Measurements from ENCODE around the gene CHST7.

The CHST7 gene

DNA sequence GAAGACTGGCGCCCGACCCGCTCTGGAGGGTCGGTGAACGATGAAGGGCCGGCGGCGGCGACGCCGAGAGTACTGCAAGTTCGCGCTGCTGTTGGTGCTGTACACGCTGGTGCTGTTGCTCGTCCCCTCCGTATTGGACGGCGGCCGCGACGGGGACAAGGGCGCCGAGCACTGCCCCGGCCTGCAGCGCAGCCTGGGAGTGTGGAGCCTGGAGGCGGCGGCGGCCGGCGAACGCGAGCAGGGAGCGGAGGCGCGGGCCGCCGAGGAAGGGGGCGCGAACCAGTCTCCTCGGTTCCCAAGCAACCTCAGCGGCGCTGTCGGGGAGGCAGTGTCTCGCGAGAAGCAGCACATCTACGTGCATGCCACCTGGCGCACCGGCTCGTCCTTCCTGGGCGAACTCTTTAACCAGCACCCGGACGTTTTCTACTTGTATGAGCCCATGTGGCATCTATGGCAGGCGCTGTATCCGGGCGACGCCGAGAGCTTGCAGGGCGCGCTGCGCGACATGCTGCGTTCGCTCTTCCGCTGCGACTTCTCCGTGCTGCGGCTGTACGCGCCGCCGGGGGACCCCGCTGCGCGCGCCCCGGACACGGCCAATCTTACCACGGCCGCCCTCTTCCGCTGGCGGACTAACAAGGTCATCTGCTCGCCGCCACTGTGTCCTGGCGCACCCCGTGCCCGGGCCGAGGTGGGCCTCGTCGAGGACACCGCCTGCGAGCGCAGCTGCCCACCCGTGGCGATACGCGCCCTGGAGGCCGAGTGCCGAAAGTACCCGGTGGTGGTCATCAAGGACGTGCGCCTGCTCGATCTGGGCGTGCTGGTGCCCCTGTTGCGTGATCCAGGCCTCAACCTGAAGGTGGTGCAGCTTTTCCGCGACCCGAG lies 568 bp downstream of the CHST7 start:
- DNase-seq: peak; percentile 68

DNA sequence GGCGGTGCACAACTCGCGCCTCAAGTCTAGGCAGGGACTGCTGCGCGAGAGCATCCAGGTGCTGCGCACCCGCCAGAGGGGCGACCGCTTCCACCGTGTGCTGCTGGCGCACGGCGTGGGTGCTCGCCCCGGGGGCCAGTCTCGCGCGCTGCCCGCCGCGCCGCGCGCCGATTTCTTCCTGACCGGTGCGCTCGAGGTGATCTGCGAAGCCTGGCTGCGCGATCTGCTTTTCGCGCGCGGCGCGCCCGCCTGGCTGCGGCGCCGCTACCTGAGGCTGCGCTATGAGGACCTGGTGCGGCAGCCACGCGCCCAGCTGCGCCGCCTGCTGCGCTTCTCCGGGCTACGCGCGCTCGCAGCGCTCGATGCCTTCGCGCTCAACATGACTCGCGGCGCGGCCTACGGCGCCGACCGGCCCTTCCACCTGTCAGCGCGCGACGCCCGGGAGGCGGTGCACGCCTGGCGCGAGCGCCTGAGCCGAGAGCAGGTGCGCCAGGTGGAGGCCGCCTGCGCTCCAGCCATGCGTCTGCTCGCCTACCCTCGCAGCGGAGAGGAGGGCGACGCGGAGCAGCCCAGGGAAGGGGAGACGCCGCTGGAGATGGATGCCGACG lies 1.3 kb downstream of the CHST7 start:
- DNase-seq: peak; percentile 32

DNA sequence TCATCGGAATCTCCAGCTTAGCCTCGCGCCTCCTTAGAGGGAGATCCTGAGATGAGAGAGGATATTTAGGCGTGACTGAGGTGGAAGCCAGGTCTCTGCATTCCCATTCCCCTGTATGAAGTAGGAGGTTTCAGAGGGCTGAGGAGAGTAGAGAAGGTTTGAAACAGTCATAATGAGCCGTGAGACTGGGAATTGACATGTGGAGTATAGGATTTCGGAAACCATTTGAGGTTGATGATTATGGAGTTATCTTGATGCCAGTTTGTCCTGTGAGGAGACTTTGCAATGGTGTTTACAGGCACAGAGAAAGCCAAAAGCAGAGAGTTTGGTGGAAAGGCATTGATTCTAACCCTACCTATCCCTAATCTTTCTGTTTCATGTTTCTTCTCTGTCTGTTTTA lies 2.0 kb downstream of the CHST7 start:
- no peak for DNase-seq

DNA sequence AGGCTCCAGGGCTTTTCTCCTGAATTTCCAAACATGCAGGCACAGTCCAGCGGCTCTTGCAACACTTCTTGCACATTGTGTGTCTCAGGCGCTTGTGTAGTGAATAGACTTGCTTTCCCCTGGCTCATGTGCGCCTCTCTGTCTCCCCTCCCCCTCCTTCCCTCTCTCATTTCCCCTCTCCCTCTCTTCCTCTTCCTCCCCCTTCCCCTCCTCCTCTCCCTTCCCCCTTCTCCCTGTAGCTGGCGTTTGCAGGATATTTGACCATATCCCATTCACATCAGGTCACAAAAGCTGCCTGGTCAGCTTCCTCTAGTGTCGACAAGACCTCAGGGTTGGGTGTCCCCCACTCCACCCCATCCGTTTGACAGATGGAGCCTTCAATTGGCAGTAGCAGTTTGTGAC lies 2.4 kb downstream of the CHST7 start:
- no peak for DNase-seq

DNA sequence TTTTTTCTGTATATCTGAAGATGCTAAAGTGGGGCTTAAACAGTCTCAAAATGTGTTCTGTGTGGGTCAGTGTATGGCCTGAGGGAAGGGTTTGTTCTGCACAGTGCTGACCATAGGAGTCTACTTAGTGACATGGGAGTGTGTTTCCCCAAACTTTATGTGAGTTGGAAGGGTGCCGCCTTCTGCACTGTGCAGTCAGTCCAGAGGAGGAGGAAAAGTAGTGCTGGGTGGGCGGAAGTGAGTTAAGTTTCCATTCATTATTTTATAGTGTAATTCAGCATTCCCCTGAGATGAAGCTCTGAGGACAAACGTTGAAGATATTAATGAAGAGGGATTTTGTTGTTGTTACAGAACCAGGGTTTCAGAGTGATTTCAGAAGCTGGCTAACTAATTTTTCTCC lies 2.9 kb downstream of the CHST7 start:
- DNase-seq: no peak

DNA sequence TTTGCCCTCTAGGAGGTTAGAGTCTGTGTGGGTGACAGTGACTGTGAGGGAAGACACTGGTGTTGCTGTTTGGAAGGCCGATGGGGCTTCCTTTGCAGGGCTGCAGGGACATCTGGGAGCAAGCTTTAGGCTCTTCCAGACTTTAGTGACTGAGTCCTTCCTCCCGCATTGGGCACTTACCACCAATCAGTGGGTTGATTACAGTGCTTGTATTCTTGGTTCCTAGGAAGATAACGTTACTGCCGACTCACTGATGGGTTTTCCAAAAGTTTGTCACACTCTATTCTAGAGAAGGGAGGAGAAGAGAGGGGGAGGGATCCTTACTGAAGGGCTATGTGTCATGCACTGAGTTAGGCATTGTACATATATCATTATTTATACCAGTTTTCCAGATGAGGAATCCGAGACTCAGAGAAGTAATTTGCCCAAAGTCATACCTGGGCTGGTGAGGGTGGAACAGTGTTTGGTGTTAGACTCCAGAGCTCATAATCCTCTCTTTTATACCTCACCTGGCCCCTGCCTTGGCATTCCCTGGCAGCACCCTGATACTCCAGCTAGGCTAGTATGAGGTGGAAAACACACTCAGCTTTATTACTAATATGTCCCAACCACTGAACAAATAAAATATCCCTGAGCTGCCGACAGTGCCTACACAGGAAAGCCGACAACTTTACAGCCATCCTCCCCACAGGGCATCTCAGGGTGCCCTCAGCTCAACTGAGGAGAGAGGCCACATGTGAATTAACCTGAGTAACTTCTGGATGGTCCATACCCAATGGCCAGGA lies 3.8 kb downstream of the CHST7 start:
- DNase-seq: no peak

DNA sequence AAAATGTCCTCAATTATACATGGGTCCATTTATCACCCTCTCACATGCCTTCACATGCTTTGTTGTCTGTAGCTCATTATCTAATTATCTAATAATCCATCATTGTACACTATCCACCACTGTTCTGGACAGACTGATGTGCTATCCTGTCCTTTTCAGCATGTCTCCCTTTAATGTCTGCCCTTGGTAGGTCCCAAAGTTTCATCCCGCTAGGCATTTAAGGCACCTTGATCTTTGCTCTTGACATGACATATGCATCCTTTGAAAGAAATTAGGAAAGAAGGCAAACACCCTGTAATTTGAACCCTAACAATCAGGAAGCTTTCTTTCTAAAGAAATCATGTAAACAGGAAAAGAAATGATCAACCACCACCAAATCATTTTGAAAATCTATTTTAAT lies 5.7 kb downstream of the CHST7 start:
- DNase-seq: no peak

DNA sequence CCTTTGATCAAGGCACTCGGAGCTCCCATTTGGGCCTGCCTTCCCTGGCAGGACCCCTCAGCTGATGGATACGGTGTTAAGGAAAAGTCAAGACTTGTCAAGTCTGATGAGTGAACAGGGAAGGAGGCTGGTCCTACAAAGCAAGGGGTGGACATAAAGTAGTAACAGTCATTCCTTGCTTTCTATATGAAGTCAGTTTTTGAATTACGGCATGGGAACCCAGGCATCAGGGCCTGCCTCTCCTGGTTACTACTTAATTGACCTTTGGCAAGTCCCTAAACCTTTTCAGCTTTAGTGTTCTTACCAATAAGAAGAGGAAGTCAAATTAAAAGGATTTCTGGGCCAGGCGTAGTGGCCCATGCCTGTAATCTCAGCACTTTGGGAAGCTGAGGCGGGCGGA lies 7.0 kb downstream of the CHST7 start:
- DNase-seq: no peak

DNA sequence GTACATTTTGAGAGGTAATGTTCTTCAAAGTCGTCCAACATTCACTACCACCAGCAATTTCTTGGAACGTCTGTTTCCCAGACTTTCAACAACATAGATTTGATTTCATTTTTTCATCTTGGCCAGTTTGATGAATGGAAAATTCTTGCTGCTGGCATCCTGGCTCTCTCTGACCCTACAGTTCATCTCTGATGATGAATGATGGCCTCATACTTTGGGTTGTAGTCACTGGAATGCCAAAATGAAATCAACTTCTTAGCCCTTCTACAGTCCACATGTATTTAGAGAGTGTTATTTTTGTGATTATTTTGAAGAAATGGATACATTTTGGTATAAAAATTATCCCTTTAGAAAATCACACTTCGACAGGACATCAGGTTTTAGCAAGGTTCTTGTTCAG lies 8.8 kb downstream of the CHST7 start:
- DNase-seq: no peak

DNA sequence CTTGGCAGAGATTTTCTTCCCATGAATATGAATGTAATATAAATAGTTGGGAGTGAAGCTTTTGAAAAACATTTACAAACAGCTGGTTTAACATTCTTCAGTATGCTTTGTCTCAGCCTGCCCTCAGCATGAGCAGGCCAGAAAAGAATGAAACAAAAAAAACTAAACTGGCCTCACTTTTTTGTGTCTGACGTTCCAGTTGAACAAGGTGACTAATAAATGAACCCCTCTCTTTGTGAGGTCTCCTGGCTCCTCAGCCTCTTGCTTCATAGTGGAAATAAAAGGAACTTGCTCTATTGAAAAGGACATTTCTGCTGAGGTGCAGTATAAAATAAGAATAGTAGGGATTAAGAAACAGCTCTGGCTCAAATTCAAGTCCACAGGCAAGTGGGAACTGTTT lies 9.4 kb downstream of the CHST7 start:
- no peak for DNase-seq

DNA sequence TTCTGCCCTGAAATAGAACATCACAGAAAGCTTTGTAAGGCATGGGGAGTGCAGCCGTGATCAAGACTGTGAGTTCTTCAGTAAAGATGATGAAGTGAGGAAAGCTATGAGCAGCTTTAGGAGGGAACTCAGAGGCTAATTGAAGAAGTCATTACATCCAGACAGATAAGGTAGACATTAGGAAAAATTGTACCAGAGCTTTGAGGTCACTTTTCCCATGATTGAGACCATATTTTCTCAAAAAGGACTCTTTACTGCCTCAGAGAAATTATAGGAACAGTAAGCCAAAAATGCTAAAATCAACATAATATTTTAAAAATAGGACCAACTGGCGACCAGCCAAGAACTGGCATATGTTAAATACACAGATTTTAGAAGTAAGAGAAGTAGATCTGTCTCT lies 11.2 kb downstream of the CHST7 start:
- no peak for DNase-seq

DNA sequence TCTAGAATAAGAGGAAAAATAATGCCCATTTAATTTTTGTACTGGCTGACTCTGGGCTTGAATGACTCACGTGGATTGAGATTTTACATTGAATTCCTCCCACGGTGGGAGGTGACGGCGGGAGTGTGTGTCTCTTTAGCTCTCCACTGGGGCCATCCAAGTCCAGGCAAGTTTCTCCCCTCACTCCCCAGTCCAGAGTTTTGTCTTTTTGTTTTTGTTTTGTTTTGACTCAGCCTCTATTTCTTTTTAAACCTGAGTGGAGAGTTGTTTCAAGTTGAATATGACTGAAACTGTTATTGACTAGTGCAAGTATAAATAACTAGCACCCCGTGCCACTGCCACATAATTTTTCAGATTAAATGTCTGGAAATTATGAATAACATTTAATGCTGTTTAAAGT lies 13.6 kb downstream of the CHST7 start:
- DNase-seq: no peak

DNA sequence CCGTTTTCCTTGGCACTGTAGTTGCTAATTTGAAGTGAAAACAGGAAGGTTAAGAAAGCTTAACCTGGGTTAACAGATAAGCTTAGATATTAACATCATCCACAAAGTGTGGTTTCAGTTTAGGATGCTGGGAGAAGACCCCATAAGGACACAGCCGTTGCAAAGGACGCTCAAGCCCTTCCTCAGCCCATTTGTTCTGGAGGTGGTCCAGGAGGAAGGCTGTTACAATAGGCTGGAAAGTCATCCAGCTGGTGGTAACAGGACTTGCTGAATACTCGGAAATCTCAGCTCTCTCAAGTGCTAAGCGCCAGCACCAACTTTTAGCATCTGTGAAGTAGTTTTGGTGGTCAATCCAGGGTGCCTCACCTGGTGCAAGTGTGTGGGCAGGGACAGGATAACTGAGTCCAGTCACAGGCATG lies 14.2 kb downstream of the CHST7 start:
- no peak for DNase-seq

DNA sequence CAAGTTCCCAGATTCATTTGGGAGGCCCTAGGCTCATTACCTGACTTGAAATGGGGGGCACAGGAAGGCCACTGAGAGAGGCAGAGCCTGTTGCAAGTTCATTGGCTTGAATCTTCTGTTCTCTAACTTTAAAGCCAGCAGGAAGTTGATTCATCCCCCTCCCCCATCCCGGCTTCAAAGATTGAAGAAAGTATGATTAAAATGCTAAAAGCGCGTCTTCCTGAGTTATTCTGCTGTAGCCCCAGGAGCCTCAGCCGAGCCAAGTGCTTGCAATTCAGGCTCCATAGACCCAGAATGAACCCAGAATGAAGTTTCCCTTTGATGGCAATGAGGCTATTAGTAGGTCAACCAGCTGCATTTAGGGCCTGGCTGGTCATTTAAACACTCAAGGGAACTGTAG lies 14.7 kb downstream of the CHST7 start:
- peak; percentile 32 for DNase-seq

DNA sequence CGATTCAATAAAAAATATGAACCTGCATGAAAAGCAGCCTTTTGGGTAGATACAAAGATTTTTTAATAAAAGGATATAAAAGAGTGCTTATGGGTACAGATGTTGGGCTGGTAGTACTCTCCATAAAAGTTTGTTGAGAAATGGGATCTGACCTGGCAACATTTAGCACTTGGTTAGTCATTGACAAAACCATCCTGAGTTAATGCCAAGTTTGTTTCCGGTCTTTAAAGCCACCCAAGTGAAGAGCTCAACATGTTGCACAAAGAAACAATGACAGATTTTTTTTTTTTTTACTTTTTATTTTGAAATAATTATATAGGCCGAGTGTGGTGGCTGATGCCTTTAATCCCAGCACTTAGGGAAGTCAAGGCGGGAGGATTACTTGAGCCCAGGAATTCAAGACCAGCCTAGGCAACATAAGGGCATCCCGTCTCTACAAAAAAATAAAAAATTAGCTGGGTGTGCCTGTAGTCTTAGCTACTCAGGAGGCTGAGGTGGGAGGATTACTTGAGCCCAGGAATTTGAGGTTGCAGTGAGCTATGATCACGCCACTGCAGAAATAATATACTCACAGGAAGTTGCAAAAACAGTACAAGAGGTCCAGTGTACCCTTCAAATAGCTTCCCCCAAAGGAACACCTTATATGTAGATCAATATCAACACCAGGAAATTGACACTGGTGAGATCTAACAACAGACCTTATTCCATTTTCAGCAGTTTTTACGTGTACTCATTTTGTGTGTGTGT lies 16.6 kb downstream of the CHST7 start:
- DNase-seq: no peak

DNA sequence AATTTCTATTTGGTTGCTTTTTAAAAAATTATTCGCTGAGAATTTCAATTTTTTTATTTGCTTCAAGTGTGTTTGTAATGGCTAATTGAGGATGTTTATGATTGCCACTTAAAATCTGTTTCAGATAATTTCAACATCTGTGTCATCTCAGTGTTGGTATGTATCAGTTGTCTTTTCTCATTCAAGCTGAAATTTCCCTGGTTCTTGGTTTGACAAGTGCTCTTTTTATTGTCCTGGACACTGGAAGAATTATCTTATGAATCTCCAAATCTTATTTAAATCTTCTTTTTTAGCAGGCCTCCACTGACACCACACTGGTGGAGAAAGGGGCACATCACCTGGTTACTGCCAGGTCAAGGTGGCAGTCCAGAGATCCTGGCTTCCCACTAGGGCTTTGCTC lies 21.5 kb downstream of the CHST7 start:
- no peak for DNase-seq

DNA sequence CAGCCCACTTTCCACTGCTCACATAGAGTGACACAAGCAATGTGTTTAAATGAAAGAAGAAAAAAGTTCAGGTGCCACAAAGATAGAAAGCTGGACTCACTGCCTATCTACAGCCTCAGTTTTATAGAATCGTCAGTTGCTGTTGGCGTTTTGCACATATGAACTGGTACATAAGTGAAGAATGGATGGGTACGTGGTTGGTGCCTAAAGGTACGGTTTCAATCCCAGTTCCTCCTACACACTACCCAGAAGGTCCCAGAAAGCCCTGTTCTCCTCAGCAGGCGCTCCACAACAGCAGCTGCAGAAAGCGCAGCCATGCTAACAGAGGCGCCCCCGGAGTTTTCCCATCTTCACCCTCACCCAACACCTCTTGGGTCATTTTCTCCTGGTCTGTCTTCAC lies 23.6 kb downstream of the CHST7 start:
- DNase-seq: no peak

DNA sequence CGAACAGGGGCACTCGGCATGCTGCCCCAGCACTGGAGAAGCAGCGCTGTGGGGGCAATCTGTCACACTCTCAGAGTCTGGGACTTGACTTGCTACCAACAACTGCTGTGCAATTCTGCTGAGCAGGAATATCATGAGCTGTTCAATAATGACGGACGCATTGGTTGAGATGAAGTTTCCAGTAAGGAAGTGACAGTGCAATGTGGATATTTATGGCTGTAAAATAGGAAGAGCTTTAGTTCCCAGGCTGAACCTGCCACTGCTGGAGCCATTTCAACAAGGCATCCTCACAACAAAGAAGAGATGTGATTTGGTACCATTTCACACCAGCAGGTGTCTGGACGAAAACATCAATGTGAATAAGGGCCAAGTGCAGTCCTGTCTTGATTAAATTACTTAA lies 24.2 kb downstream of the CHST7 start:
- no peak for DNase-seq

DNA sequence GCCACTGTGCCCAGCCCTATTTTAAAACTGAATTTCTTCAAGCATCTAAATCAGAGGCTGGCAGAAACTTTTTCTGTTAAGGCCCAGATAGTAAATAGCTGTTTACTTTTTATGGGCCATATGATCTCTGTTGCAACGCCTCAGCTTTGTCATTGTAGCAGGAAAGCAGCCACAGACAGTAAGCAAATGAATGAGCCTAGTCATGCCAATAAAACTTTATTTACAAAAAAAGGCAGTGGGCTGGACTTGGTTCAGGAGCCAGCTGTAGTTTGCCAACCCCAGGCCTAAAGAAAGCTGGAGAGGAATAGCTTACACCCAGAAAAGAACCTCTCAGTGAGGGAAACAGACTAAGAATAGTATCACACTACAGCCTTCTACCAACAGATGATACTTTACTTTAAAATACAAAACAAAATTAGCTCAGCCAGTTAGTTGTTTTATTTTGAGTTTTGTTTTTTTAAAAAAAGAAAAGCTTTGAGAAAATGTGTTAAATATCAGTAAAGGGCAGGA lies 25.5 kb downstream of the CHST7 start:
- no peak for DNase-seq

DNA sequence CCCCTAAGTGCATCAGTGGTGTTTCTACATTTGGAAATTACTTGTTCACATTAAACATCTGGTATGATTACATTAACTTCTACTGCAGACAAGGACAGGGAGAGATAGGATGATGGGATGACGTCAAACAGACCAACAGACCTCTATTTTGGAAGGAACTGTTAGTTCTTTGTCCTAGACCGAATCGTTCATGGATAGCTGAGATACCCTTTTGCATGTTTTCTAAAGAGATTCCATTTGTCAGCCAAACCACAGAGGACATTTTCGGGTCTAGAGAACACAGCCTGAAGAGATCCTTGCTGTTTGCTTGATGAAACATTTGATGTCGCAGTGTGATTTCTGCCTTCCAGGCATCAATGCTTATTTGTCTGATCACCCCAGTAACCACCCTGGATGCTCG lies 27.7 kb downstream of the CHST7 start:
- DNase-seq: no peak

DNA sequence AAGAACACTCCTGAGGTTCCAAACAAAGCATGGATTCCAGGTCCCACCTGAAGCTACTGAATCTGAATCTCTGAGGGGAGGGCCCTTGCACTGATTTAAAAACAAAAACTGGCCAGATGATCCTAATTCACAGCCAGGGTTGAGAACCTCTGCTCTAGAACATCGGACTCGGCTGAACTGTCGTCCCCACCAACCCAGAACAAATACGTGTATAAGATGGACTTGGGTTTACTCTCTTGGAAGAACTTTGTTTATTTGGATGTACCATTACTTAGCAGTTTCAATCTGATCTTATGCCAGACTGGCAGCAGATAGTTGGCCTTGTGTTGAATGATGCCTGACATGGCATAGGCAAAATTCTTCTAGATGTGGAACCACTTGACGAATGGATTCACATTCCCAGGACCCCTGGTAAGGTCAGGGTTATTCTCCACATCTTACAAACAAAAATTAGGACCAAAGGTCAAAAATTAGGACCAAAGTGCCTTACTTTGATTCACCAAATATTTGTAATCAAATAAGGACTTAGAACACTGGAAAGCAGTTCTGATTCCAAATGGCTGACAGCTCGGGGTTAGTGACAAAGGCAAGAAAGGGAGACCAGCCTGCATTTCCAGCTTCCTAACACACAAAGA lies 29.0 kb downstream of the CHST7 start:
- no peak for DNase-seq

DNA sequence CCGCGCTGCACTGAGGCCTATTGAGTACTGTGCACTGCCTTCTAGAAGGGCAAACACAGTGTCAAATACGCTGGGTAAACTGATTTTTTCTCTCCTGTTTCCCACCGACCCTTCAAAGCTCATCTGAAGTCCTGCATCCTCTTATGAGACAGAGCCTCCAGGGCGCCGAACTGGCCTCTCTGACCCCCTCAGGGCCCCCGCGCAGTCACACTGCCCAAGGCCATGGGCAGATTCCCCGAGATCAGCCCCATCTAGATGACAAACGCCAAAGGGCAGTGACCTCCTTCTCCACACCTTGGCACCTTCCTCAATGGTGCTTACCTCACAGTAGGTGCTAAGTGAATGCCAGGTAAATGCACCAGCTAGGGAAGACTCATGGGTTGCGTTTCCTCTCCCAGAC lies 34.4 kb downstream of the CHST7 start:
- DNase-seq: no peak

Data from stimulated activated CD4-positive, alpha-beta T cell treated with anti-CD3 and anti-CD28 coated beads, Interleukin-1b, Interleukin-23, amount 100 ng/mL, for 48 hours (primary cell).